ENCODE data around the gene PRRT2. TPM values are rescaled to one million over a fixed set of nuclear protein-coding genes. Genes with fewer than 3 reads are reported as not detected.
"Not testable (repeated sequence)": the region's sequence is repeated elsewhere in the genome, so short reads cannot be mapped to it uniquely, and the experiment has no call there.

PRRT2 gene
- total and polyA plus RNA-seq, 2 donors from 2014 or later = 0.88 to 1.9 TPM

- FAIRE-seq (no peak), DNase-seq (peak; percentile 74 to 94 (median 81))
- Histone ChIP-seq H3K4me1 (ENCODE audit: control insufficient read depth in 2 of 3, insufficient read depth in 2 of 3, low read depth in 1 of 3, low read length in 3 of 3) (peaks cover 0 to 3% (median 3%) of the 10 kb centered on the region in 3 donors), H3K9me3 (ENCODE audit: control insufficient read depth in 2 of 3, insufficient read depth in 1 of 3, low read length in 3 of 3) (no peaks in the 10 kb centered on the region), H3K27ac (ENCODE audit: low read depth in 2 of 2, low read length in 2 of 2) (peak overlapping the region; percentile 47 to 76), H3K36me3 (ENCODE audit: control insufficient read depth in 2 of 3, insufficient read depth in 3 of 3, low read length in 3 of 3) (no peaks in the 10 kb centered on the region), H3K27me3 (ENCODE audit: control insufficient read depth, insufficient read depth, low read length) (no peaks in the 10 kb centered on the region), H3K9ac (ENCODE audit: low read length in 3 of 3) (peak overlapping the region in 2 of 3 donors; percentile 38 to 56), H3K4me3 (ENCODE audit: low read length in 3 of 3) (peak overlapping the region; percentile 34 to 49 (median 49))
- peak; percentile 71 for TF ChIP-seq CTCF (IDR thresholded peaks at IDR 0.05; ENCODE audit: borderline replicate concordance, extremely low read depth, insufficient read depth)
- intact Hi-C loops (cut with DNase I) = no loop called here
These were observed 27.0 kb upstream of the PRRT2 start for GRCh38 chr16:29784901-29785500.

DNA sequence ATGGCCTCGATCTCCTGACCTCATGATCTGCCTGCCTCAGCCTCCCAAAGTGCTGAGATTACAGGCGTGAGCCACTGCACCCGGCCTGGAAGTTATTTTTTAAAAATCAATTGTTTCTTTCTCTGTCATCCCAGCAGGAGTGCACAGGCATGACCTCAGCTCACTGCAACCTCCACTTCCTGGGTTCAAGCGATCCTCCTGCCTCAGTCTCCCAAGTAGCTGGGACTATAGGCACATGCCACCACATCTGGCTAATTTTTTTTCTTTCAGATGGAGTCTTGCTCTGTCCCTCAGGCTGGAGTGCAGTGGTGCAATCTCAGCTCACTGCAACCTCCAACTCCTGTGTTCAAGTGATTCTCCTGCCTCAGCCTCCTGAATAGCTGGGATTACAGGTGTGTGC is 24.8 kb upstream of the PRRT2 start:
- H3K9ac ChIP-seq (ENCODE audit: low read length in 3 of 3); DNase-seq; FAIRE-seq; H3K36me3 ChIP-seq (ENCODE audit: control insufficient read depth in 2 of 3, insufficient read depth in 3 of 3, low read length in 3 of 3); H3K9me3 ChIP-seq (ENCODE audit: control insufficient read depth in 2 of 3, insufficient read depth in 1 of 3, low read length in 3 of 3); H3K4me3 ChIP-seq (ENCODE audit: low read length in 3 of 3); H3K27ac ChIP-seq (ENCODE audit: low read depth in 2 of 2, low read length in 2 of 2); intact Hi-C loops (cut with DNase I); H3K27me3 ChIP-seq (ENCODE audit: control insufficient read depth, insufficient read depth, low read length): not testable (repeated sequence)
- H3K4me1 ChIP-seq (ENCODE audit: control insufficient read depth in 2 of 3, insufficient read depth in 2 of 3, low read depth in 1 of 3, low read length in 3 of 3) = peaks cover 0 to 14% (median 3%) of the 10 kb centered on the region in 3 donors

DNA sequence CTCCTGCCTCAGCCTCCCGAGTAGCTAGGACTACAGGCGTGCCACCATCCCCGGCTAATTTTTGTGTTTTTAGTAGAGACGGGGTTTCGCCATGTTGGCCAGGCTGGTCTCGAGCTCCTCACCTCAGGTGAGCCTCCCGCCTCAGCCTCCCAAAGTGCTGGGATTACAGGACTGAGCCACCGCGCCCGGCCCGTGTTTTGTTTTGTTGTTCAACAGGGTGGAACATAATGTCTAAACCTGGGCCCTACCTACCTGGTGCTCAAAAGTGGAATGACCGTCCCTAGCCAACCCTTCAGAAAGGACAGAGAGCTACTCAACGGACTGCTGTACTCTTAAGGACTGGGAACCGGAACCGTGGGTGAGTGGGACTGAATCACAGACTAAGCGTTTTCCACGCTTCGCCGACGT is 22.2 kb upstream of the PRRT2 start:
- Histone ChIP-seq H3K27me3 (ENCODE audit: control insufficient read depth, insufficient read depth, low read length) (no peaks in the 10 kb centered on the region), H3K9ac (ENCODE audit: low read length in 3 of 3) (peak overlapping the region; percentile 57 to 91 (median 72)), H3K4me1 (ENCODE audit: control insufficient read depth in 2 of 3, insufficient read depth in 2 of 3, low read depth in 1 of 3, low read length in 3 of 3) (peaks cover 0 to 14% (median 2%) of the 10 kb centered on the region in 3 donors), H3K27ac (ENCODE audit: low read depth in 2 of 2, low read length in 2 of 2) (peak overlapping the region; percentile 80 to 90), H3K4me3 (ENCODE audit: low read length in 3 of 3) (peak overlapping the region; percentile 71 to 92 (median 86)), H3K36me3 (ENCODE audit: control insufficient read depth in 2 of 3, insufficient read depth in 3 of 3, low read length in 3 of 3) (peaks cover 0 to under 1% (median 0%) of the 10 kb centered on the region in 3 donors), H3K9me3 (ENCODE audit: control insufficient read depth in 2 of 3, insufficient read depth in 1 of 3, low read length in 3 of 3) (no peaks in the 10 kb centered on the region)
- FAIRE-seq = no peak
- no peak for TF ChIP-seq CTCF (IDR thresholded peaks at IDR 0.05; ENCODE audit: borderline replicate concordance, extremely low read depth, insufficient read depth)
- peak in 2 of 5 donors; percentile 65 to 83 for DNase-seq
- intact Hi-C loops (cut with DNase I) = no loop called here

DNA sequence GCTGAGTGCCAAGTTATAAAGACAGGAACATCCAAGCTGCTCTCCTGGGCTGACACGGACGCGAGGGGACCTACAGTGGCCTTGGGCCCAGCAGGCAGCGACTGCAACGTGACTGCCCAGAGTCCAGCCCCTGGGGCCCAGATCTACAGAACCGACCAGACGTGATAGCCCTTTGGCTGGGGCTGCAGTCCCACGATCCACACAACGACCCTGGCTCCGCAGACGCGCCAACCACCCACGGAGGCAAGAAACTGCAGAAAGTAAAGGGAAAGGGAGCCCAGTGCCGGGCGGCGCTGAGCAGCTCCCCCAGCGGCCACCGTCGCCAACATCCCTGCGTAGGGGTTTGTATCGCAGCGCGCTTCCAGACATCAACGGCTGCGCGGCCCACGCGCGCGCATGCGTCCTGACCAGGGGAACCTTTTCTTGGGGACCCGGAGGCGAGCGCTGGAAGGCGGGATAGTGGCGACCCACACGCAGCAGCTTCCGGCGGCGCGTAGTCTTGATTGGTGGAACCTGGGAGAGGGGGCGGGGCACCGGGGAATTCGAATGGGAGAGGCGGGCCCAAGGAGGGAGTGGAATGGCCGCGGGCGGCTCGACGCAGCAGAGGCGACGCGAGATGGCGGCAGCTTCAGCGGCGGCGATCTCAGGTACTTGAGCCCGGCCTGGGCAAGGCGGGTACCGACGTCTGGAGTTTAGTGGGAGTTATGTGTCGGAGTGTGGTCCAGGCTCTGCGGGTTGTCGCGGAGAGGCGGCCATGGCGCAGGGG is 21.6 kb upstream of the PRRT2 start, which contains the start of gene KIF22:
Gene KIF22 (plus strand): TSS at position 569 of the 766 bp plus-strand sequence. CDS start 9 bp downstream, at position 578.
- intact Hi-C loops (cut with DNase I) = no loop called here
- Histone ChIP-seq H3K36me3 (ENCODE audit: control insufficient read depth in 2 of 3, insufficient read depth in 3 of 3, low read length in 3 of 3) (peaks cover 0 to 3% (median 0%) of the 10 kb centered on the region in 3 donors), H3K27me3 (ENCODE audit: control insufficient read depth, insufficient read depth, low read length) (no peaks in the 10 kb centered on the region), H3K4me1 (ENCODE audit: control insufficient read depth in 2 of 3, insufficient read depth in 2 of 3, low read depth in 1 of 3, low read length in 3 of 3) (peaks cover 0 to 14% (median 0%) of the 10 kb centered on the region in 3 donors), H3K27ac (ENCODE audit: low read depth in 2 of 2, low read length in 2 of 2) (peak within 1 kb of the TSS; percentile 80 to 90), H3K4me3 (ENCODE audit: low read length in 3 of 3) (peak within 1 kb of the TSS; percentile 71 to 92 (median 87)), H3K9ac (ENCODE audit: low read length in 3 of 3) (peak within 1 kb of the TSS; percentile 72 to 91 (median 76)), H3K9me3 (ENCODE audit: control insufficient read depth in 2 of 3, insufficient read depth in 1 of 3, low read length in 3 of 3) (no peaks in the 10 kb centered on the region)
- TF ChIP-seq CTCF (IDR thresholded peaks at IDR 0.05; ENCODE audit: borderline replicate concordance, extremely low read depth, insufficient read depth) = peak; percentile 65
- DNase-seq (peak; percentile 99 to 100 (median 100)), FAIRE-seq (peak; percentile 25)
